Measurements from ENCODE around the gene GCSH. TPM values are rescaled to one million over a fixed set of nuclear protein-coding genes. Genes with fewer than 3 reads are reported as not detected.
"Not testable (repeated sequence)": the region's sequence is repeated elsewhere in the genome, so short reads cannot be mapped to it uniquely, and the experiment has no call there.

GCSH gene
- total RNA-seq, 1 donor from 2014 or later = 41.1 TPM

GRCh38 chr16:81116285-81116684, 20.1 kb upstream of the GCSH start:
- no peaks in the 10 kb centered on the region for H3K9me3 ChIP-seq (ENCODE audit: insufficient read depth, low read depth, low read length)
- DNase-seq (ENCODE audit: low read depth) (no peak), FAIRE-seq (no peak)
- H3K4me3 ChIP-seq (ENCODE audit: insufficient read depth, low read depth, low read length) = no peak overlapping the region
- no peaks in the 10 kb centered on the region for H3K4me1 ChIP-seq (ENCODE audit: insufficient read depth, low read length)
- TF ChIP-seq EZH2 (IDR thresholded peaks at IDR 0.05; ENCODE audit: insufficient read depth, low read length) = no peak
- no peak for TF ChIP-seq CTCF (IDR thresholded peaks at IDR 0.05; ENCODE audit: insufficient read depth, low read depth, low read length)
- Mint-ChIP-seq H3K27ac (ENCODE audit: unreplicated experiment) (no peak overlapping the region), H3K4me1 (ENCODE audit: low read depth, unreplicated experiment) (no peaks in the 10 kb centered on the region), H3K4me3 (ENCODE audit: unreplicated experiment) (no peak overlapping the region), H3K9me3 (ENCODE audit: unreplicated experiment) (no peaks in the 10 kb centered on the region), H3K36me3 (ENCODE audit: low read depth, unreplicated experiment) (no peaks in the 10 kb centered on the region), H3K27me3 (ENCODE audit: low read depth, unreplicated experiment) (peaks cover 13% of the 10 kb centered on the region)
- no peaks in the 10 kb centered on the region for H3K36me3 ChIP-seq (ENCODE audit: insufficient read depth, low read length)
- H2AFZ ChIP-seq (ENCODE audit: low read depth, low read length) = no peak overlapping the region
- no peak overlapping the region for H3K9ac ChIP-seq (ENCODE audit: low read length)
- no peaks in the 10 kb centered on the region for H4K20me1 ChIP-seq (ENCODE audit: insufficient read depth, low read length)
- no peak overlapping the region for H3K4me2 ChIP-seq (ENCODE audit: low read length)
- no peaks in the 10 kb centered on the region for H3K27me3 ChIP-seq (ENCODE audit: insufficient read depth, low read length)
- no peak overlapping the region for H3K27ac ChIP-seq (ENCODE audit: low read depth, low read length)
- H3K79me2 ChIP-seq (ENCODE audit: insufficient read depth, low read length) = no peaks in the 10 kb centered on the region

DNA sequence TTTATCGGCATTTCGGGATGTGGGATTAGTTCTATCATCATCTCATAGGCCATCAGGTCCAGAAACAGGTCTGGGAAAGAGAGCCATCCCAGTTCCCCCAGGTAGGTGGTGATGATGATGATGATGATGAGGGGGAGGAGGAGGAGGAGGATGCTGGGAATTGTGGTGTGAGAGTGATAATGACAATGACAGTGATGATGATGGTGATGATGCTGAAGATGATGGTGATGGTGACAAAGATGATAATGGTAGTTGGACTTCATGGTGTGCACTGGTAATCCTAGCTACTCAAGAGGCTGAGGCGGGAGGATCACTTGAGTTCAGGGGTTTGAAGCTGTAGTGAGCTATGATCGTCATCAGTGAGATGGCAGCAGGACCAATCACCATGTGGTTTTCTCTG, 16.3 kb upstream of the GCSH start:
- FAIRE-seq (no peak), DNase-seq (ENCODE audit: low read depth) (no peak)
- Mint-ChIP-seq H3K9me3 (ENCODE audit: unreplicated experiment) (no peaks in the 10 kb centered on the region), H3K4me3 (ENCODE audit: unreplicated experiment) (no peak overlapping the region), H3K36me3 (ENCODE audit: low read depth, unreplicated experiment) (no peaks in the 10 kb centered on the region), H3K27ac (ENCODE audit: unreplicated experiment) (no peak overlapping the region), H3K4me1 (ENCODE audit: low read depth, unreplicated experiment) (no peaks in the 10 kb centered on the region), H3K27me3 (ENCODE audit: low read depth, unreplicated experiment) (peaks cover 7% of the 10 kb centered on the region)
- no peak overlapping the region for H3K4me3 ChIP-seq (ENCODE audit: insufficient read depth, low read depth, low read length)
- H3K9ac ChIP-seq (ENCODE audit: low read length) = no peak overlapping the region
- H3K9me3 ChIP-seq (ENCODE audit: insufficient read depth, low read depth, low read length) = no peaks in the 10 kb centered on the region
- no peak overlapping the region for H2AFZ ChIP-seq (ENCODE audit: low read depth, low read length)
- H4K20me1 ChIP-seq (ENCODE audit: insufficient read depth, low read length) = no peaks in the 10 kb centered on the region
- no peaks in the 10 kb centered on the region for H3K36me3 ChIP-seq (ENCODE audit: insufficient read depth, low read length)
- no peaks in the 10 kb centered on the region for H3K4me1 ChIP-seq (ENCODE audit: insufficient read depth, low read length)
- no peak overlapping the region for H3K4me2 ChIP-seq (ENCODE audit: low read length)
- TF ChIP-seq CTCF (IDR thresholded peaks at IDR 0.05; ENCODE audit: insufficient read depth, low read depth, low read length) = no peak
- TF ChIP-seq EZH2 (IDR thresholded peaks at IDR 0.05; ENCODE audit: insufficient read depth, low read length) = no peak
- no peak overlapping the region for H3K27ac ChIP-seq (ENCODE audit: low read depth, low read length)
- no peaks in the 10 kb centered on the region for H3K79me2 ChIP-seq (ENCODE audit: insufficient read depth, low read length)
- H3K27me3 ChIP-seq (ENCODE audit: insufficient read depth, low read length) = no peaks in the 10 kb centered on the region

DNA sequence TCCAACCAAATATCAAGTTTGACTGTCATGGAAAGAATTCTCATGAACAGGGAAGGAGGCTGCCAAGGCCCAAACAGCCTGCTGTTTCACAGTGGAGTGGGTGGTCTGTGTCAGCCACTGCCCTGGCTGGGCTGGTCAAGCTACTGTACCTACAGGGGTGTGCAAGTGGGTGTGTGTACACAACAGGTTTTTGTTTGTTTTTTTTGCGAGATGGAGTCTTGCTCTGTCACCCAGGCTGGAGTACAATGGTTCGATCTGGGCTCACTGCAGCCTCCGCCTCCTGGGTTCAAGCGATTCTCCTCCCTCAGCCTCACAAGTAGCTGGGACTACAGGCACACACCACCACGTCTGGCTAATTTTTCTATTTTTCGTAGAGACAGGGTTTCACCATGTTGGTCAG, 13.1 kb upstream of the GCSH start:
- FAIRE-seq; DNase-seq (ENCODE audit: low read depth); H3K27me3 ChIP-seq (ENCODE audit: insufficient read depth, low read length); H2AFZ ChIP-seq (ENCODE audit: low read depth, low read length); H3K9me3 Mint-ChIP-seq (ENCODE audit: unreplicated experiment); H3K4me2 ChIP-seq (ENCODE audit: low read length); H3K4me1 ChIP-seq (ENCODE audit: insufficient read depth, low read length); H4K20me1 ChIP-seq (ENCODE audit: insufficient read depth, low read length); H3K27ac ChIP-seq (ENCODE audit: low read depth, low read length); H3K27ac Mint-ChIP-seq (ENCODE audit: unreplicated experiment); H3K9ac ChIP-seq (ENCODE audit: low read length); H3K36me3 ChIP-seq (ENCODE audit: insufficient read depth, low read length); H3K4me3 Mint-ChIP-seq (ENCODE audit: unreplicated experiment); H3K4me3 ChIP-seq (ENCODE audit: insufficient read depth, low read depth, low read length); H3K4me1 Mint-ChIP-seq (ENCODE audit: low read depth, unreplicated experiment); H3K9me3 ChIP-seq (ENCODE audit: insufficient read depth, low read depth, low read length); H3K79me2 ChIP-seq (ENCODE audit: insufficient read depth, low read length); H3K36me3 Mint-ChIP-seq (ENCODE audit: low read depth, unreplicated experiment); H3K27me3 Mint-ChIP-seq (ENCODE audit: low read depth, unreplicated experiment): not testable (repeated sequence)
